Fibroblast of pulmonary artery (primary cell): ENCODE results near the gene ZNF628.

Experiments used
- DNase-seq: peaks from one replicate; pipeline ENCODE4 v3.0.0-alpha.2; 2010; ENCODE audit warnings: low read depth
- H3K4me3 ChIP-seq: replicated peaks from 2 replicates; pipeline ENCODE4 v1.5.1; 2011; ENCODE audit warnings: low read depth, mild to moderate bottlenecking, control low read depth, low read length, moderate library complexity
- TF ChIP-seq, protein P1 (sequence below): IDR thresholded peaks from 2 replicates; pipeline ENCODE4 v1.5.1; 2011; ENCODE audit warnings: mild to moderate bottlenecking, control low read depth, low read length, inconsistent platforms; ENCODE audit errors: missing control alignments

ZNF628 gene

GRCh38 chr19:55474269-55475265, 1.9 kb upstream of the ZNF628 start:
- TF ChIP-seq, protein P1, sequence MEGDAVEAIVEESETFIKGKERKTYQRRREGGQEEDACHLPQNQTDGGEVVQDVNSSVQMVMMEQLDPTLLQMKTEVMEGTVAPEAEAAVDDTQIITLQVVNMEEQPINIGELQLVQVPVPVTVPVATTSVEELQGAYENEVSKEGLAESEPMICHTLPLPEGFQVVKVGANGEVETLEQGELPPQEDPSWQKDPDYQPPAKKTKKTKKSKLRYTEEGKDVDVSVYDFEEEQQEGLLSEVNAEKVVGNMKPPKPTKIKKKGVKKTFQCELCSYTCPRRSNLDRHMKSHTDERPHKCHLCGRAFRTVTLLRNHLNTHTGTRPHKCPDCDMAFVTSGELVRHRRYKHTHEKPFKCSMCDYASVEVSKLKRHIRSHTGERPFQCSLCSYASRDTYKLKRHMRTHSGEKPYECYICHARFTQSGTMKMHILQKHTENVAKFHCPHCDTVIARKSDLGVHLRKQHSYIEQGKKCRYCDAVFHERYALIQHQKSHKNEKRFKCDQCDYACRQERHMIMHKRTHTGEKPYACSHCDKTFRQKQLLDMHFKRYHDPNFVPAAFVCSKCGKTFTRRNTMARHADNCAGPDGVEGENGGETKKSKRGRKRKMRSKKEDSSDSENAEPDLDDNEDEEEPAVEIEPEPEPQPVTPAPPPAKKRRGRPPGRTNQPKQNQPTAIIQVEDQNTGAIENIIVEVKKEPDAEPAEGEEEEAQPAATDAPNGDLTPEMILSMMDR: no peak
- H3K4me3 ChIP-seq: no peak overlapping the region
- DNase-seq: peak; percentile 29

- TF ChIP-seq, protein P1: no peak
- DNase-seq: no peak
- H3K4me3 ChIP-seq: peak overlapping the region; percentile 79
Observed at GRCh38 chr19:55477905-55478304, 1.5 kb downstream of the ZNF628 start.

DNA sequence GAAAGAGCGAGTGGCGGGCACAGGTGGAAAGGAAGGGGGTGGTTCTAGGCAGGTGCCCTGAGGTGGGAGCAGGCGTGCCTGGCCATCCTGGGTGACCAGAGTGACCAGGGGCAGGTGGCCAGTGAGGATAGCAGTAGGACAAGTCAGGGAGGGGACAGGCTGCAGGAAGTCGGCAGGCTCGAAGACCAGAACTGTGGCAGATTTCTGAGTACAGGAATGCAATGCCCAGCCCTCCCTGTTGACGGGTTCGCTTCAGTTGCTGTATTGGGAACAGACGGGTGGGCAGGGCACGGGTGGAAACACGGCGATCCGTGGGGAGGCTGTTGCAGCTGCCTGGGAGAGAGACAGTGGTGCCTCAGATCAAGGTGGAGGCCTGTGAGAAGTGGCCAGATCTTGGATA, 1.9 kb downstream of the ZNF628 start:
- no peak for DNase-seq
- no peak overlapping the region for H3K4me3 ChIP-seq
- TF ChIP-seq, protein P1: no peak

- H3K4me3 ChIP-seq: no peak overlapping the region
Observed at GRCh38 chr19:55479045-55479444, 2.6 kb downstream of the ZNF628 start.

DNA sequence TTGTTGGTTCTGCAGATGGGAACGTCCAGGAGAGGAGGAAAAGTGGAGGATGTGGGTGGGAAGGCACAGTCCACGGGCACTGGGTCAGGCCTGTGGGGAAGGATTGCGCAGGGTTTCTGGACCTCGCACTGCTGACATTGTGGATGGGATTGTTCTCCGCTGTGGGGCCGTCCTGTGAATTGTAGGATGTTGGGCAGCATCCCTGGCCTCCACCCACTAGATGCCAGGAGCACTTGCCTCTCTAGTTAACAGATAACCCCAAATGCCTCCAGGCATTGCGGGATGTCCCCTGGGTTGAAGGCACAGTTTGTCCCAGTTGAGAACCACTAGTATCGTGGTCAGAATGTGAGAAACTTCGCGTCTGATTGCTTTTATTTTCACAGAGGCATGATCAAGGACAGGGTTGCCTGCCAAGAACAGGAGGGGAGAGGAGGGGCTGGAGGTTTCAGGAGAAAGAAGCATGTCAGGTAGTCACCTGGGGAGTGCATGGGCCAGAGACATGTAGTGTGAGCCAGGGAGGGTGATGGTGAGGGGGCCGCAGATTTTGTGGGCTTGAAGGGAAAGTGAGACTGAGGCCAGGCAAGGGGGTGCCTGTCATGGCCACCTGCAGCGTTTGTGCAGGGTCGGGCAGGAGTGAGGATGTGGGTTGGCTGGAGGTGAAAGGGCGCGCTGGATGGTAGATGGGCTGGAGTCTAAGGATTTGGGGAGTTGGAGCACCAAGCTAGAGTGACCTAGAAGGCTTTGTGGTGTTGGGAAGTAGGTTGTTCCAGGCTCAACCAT, 3.2 kb downstream of the ZNF628 start:
- H3K4me3 ChIP-seq: no peak overlapping the region
- TF ChIP-seq, protein P1: no peak
- DNase-seq: no peak

More at GRCh38 chr19:55479045-55479444, 2.6 kb downstream of the ZNF628 start:
- TF ChIP-seq, protein P1: no peak
- no peak for DNase-seq

GRCh38 chr19:55481148-55481793, 4.9 kb downstream of the ZNF628 start:
- TF ChIP-seq, protein P1: no peak
- DNase-seq: no peak
- no peak overlapping the region for H3K4me3 ChIP-seq
